NB4 (cell line): ENCODE data around the gene MEG3.

Source experiments
- TF ChIP-seq, protein P1 (sequence below): IDR thresholded peaks from one replicate; pipeline ENCODE4 v1.5.1; 2012; ENCODE audit warnings: low read depth, low read length
- TF ChIP-seq, protein P2 (sequence below): IDR thresholded peaks from 2 replicates; pipeline ENCODE4 v1.6.1; 2011; ENCODE audit warnings: low read depth, low read length

DNA sequence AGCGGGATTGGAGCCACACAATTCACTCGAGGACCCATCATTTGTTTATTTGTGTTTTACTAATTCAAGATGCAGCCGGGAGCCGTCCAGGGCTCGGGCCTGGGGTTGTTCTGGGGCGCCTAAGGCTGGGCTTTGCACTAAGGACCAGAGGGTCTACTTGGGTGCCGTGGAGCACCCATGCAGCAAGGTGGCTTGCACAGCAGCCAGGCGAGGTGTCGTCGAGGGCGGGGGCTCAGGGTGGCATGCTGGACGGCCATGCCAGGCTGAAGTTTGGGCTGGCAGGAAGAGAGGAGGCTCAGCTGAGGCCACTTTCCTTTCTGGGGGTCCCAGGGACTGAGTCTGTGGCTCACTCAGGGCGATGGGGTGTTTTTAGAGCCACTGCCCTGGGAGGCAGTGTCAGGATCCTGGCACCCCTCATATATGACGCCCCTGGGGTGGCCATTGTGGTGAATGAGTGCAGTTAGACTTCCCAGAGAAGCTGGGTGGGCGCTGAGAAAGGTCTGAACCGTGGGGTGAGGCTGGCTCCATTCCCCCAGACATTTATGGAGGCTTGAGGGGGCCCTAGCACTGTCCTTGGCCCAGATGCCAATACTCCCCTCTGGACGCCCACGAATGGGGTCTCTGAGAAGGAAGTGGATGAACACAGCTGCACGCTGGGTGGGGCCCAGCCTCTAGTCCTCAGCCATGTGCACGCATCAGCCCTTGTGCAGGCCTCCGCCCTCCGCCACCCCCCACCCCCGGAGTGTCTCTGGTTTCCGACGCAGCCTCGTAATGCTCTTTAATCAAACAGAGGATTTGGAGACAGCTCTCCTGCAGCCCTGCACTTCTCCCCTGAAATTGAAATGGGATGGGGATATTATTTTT lies 11.3 kb downstream of the MEG3 start:
- TF ChIP-seq, protein P1, sequence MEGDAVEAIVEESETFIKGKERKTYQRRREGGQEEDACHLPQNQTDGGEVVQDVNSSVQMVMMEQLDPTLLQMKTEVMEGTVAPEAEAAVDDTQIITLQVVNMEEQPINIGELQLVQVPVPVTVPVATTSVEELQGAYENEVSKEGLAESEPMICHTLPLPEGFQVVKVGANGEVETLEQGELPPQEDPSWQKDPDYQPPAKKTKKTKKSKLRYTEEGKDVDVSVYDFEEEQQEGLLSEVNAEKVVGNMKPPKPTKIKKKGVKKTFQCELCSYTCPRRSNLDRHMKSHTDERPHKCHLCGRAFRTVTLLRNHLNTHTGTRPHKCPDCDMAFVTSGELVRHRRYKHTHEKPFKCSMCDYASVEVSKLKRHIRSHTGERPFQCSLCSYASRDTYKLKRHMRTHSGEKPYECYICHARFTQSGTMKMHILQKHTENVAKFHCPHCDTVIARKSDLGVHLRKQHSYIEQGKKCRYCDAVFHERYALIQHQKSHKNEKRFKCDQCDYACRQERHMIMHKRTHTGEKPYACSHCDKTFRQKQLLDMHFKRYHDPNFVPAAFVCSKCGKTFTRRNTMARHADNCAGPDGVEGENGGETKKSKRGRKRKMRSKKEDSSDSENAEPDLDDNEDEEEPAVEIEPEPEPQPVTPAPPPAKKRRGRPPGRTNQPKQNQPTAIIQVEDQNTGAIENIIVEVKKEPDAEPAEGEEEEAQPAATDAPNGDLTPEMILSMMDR, result no peak
- TF ChIP-seq, protein P2, sequence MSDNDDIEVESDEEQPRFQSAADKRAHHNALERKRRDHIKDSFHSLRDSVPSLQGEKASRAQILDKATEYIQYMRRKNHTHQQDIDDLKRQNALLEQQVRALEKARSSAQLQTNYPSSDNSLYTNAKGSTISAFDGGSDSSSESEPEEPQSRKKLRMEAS, result no peak
